Activated CD4-positive, alpha-beta T cell treated with anti-CD3 and anti-CD28 coated beads, Interleukin-2, amount 50 U/mL, for 16 hours (primary cell): ENCODE measurements around the gene GBE1.
"Not testable (repeated sequence)": the region's sequence is repeated elsewhere in the genome, so short reads cannot be mapped to it uniquely, and the experiment has no call there.

ENCODE experiments used
- DNase-seq: peaks from one replicate; pipeline ENCODE4 v3.0.0-alpha.2; 2020

Gene GBE1

GRCh38 chr3:81518945-81519344 lies 242.5 kb downstream of the GBE1 start:
- no peak for DNase-seq

DNA sequence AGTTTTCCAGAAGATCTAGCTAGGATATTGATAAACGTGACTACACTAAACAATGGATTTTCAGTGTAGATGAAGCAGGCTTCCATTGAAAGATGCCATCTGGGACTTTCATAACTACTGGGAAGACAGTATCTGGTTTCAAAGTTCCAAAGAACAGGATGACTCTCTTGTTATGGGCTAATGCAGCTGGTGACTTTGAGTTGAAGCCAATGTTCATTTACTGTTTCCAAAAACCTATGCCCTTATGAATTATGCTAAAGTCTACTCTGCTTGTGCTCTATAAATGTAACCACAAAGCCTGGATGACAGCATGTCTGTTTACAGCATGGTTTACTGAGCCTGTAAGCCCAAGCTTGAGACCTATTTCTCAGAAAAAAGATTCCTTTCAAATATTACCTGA lies 245.4 kb downstream of the GBE1 start:
- no peak for DNase-seq

GRCh38 chr3:81513591-81513990 lies 247.9 kb downstream of the GBE1 start:
- DNase-seq: no peak

- DNase-seq: no peak
These were observed 258.4 kb downstream of the GBE1 start for GRCh38 chr3:81503026-81503425.

DNA sequence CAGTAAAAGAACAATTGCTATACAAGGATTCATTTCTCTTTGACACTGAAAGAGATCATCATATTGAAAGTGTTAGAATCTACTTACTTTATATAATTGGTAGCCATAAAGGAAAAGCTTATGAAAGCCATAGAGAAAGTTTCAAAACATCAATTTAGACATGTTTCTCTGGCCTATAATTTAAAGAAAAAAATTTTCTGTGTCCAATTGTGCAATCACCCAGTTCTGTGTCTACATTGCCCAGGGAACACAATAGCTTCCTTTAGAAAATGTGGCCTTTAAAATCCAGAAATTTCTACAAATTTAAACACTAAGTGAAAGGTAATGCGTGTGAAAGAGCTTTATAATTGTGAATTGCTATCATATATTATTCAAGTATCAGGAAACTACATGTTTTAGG lies 259.2 kb downstream of the GBE1 start:
- DNase-seq: no peak

GRCh38 chr3:81500039-81500438 lies 261.4 kb downstream of the GBE1 start:
- DNase-seq: no peak

- no peak for DNase-seq
These were observed 263.7 kb downstream of the GBE1 start for GRCh38 chr3:81497572-81498251.

DNA sequence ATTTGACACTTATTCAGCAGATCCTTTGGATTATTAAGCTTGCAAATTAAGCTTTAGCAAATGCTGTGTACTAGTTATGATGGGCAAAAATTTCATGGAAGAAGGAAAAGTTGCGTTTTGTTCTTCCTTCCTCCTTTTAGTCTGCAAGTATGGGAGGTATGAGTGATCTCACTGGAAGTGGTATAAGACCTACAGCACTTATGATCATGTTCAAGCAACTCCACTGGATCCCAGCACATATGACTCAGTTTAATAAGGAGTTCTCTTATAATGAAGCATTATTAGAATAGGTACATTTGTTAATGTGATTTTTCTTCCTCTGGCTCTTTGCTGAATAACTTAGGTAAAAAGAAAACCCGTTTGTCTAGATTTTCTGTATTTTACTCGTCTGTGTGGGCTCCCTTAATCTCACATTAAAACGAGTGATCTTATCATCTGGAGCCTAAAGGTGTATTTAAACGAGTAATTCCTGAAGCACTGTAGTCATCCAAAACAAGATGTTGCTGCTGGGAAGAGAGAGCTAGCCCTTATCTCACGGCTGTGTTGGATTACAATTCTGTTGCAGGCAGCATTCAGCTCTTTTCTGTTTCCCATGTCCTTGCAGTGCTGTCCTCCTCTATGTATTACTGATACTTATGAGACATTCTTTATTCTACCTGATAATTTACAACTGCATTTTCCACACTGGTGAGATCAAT lies 264.9 kb downstream of the GBE1 start:
- no peak for DNase-seq

- DNase-seq: not testable (repeated sequence)
These were observed 269.0 kb downstream of the GBE1 start for GRCh38 chr3:81492471-81492870.

GRCh38 chr3:81492040-81492439 lies 269.4 kb downstream of the GBE1 start:
- no peak for DNase-seq

DNA sequence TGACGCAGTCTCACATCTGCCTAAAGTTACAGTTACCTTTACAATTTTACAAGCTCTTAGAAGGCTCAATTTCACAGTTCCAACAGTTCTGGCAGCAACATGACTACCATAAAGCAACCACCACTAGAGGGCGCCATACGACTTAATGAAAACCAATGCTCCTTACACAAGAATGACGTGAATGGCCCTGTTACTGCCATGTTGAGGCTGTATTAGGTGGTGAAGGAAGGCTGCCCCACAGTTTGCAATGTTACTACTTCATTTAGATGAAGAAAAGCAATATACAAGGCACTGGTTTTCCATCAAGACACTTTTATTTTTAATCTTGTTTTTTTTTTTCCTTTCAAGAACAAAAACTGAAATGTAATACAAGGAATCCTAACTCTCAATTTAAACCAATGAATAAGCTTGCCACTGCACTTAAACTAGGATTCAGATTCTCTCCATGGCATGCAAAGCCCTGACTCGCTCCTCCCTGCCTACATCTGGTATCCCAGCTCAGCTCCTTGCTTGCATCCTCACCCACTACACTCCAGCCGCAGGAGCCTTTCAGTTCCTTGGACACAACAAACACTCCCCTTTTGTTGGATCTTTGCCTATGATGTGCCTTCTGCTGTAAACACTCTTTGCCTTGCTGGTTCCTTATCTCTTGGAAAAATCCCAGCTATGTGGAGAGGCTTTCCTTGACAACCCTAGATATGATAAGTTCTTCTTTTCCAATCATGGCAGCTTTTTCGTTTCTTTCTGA lies 270.7 kb downstream of the GBE1 start:
- peak; percentile 78 for DNase-seq

DNA sequence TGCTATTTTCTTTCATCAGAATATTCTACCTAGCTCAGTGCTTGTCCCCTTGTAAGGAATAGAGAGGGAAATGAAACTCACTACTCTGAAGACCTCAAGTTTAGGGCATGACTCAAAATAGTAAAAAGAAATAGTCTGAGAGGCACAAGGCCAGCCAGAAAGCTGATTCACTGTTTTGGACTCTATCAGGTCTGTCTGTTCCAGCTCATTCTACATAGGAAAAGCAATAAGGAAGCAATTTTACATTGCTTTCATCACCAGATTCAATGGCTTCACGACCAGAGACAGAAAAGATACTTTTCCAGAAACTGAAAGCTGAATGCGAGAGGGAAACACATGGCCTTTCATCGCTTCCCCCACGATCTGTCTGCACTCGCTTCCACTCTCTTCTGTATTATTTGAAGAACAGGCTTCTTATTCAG lies 276.0 kb downstream of the GBE1 start:
- DNase-seq: no peak

DNA sequence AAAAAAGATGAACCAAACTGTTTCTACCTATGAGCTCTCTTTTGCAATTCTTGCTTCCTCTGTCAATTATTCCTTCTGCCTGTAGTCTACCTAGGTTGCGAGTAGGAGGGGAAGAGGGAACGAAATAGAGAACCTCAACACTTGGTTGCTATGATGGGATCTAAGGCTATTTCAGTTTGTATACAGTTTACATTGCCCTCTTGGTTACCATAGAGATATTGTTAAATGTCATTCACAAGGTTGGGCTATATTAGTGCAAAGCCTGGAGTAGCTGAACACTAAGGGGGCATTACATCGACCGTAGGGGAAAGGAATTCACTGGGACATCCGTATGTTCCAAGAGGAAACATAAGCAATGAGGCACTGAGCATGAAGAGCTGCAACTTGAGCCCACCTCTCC lies 276.9 kb downstream of the GBE1 start:
- DNase-seq: no peak

- no peak for DNase-seq
These were observed 278.4 kb downstream of the GBE1 start for GRCh38 chr3:81483046-81483445.

DNA sequence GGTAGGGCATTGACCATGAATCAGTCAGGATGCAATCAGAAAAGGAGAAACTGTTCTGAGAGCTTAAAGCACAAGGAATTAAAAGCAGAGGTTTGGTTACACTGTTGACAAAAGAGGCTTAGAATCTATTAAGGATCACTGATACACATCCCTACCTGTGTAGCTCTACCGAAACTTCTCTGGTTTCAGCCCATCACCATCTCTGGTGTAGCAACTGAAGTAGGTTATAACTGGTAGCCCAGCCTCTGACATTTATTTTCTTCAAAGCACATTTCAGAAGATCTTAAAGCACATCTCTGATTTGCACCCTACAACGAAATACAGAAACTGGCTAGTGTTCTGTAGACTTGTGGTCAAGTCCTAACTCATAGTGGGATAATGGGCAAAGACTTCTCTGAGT lies 283.7 kb downstream of the GBE1 start:
- DNase-seq: no peak

DNA sequence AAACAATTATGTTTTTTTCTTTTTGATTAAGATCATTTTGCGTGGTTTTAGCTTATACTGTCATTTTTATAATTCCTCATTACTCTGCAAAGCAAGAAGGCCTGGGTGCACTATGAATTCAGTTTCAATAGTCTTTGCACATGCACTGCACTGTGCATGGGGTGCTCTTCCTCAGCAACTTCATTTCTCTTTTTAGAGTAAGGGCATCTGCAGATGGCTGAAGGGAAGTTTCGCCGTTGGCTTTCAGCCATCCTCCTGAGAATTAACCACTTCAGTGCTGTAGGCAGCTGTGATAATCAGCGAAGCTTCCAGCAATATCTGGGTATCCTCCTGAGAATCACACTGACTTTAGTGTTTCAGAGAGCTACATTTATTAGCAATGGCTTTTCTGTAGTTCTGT lies 284.8 kb downstream of the GBE1 start:
- no peak for DNase-seq

GRCh38 chr3:81472600-81473362 lies 288.7 kb downstream of the GBE1 start:
- DNase-seq: no peak

- no peak for DNase-seq
These were observed 290.7 kb downstream of the GBE1 start for GRCh38 chr3:81470524-81471278.

- no peak for DNase-seq
These were observed 293.1 kb downstream of the GBE1 start for GRCh38 chr3:81468391-81468790.

DNA sequence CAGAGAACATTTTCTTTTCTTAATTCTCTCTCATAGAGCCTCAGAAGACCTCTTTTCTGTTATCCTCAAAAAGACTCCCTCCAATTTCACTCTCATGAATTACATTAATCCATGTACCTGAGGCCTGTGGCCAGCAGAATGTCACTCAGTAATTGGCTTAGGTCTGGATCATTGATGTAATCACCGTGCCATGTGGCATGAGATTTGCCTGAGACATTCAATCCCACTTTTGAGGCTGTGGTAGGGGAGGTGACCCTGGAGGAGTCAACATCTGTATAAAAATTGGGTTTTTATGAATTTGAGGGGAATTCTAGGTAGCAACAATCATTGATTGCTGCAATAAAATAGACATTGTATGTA lies 295.3 kb downstream of the GBE1 start:
- no peak for DNase-seq

GRCh38 chr3:81465510-81466200 lies 295.8 kb downstream of the GBE1 start:
- DNase-seq: no peak

DNA sequence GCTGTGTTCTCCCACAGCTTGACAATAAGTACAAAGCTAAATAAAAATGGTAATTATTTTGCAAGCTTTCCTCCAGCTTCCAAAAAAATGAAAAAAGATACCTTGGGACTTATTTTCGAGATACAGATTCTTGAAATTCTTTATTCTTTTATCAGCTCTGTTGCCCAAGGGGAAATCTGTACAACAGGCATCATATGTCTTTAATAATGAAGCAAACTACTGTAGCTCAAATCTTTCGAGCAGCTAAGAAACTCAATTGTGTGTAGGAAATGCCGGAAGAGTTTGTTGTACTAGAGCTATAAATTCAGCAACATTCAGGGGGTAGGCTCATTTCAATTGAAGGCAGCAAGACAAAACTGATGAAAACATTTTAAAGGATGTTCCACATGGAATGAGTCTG lies 297.7 kb downstream of the GBE1 start:
- DNase-seq: no peak
